HG02642 (cell line): ENCODE data around the gene PLPP1.

Experiments used
- ATAC-seq: cut with Tn5 transposase; IDR thresholded peaks from one replicate; pipeline ENCODE4 v1.9.1; 2021; ENCODE audit warnings: mild to moderate bottlenecking; ENCODE audit not compliant: unreplicated experiment, poor library complexity

The PLPP1 gene

GRCh38 chr5:55534436-55535198 is at the start of gene PLPP1:
PLPP1 (minus strand) TSS chr5:55534964; CDS start chr5:55534629, 335 bp downstream.
- peak; percentile 86 for ATAC-seq

DNA sequence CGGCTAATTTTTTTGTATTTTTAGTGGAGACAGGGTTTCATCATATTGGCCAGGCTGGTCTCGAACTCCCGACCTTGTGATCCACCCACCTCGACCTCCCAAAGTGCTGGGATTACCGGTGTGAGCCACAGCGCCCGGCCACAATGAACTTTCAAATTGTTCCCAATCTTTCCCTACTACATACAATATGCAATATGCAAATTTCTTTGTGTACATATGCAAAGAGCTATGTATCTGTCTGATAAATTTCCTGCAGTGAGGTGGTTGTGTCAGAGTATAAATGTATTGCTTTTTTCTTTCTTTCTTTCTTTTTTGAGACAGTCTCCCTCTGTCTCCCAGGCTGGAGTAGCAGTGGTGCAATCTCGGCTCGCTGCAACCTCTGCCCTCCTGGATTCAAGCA is 48.8 kb upstream of the PLPP1 start:
- ATAC-seq: no peak

DNA sequence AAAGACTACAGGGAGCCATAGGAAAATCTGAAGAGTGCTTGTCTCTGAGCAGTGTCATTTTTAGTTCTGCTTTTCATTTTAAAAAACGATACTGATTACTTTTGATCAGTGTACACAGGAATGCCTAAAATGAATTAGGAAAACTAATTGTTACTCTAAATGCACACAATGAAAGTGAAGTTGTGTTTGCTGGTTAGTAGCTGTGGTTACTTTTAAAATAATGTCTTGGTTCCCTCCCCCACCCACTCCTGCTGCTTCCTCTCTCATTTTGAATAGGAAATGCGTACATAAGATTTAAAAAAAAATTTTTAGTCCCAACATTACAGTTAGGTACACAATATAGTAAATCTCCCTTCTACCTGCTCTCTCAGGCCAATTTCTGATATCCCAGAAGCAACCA is 47.5 kb upstream of the PLPP1 start:
- ATAC-seq: no peak

DNA sequence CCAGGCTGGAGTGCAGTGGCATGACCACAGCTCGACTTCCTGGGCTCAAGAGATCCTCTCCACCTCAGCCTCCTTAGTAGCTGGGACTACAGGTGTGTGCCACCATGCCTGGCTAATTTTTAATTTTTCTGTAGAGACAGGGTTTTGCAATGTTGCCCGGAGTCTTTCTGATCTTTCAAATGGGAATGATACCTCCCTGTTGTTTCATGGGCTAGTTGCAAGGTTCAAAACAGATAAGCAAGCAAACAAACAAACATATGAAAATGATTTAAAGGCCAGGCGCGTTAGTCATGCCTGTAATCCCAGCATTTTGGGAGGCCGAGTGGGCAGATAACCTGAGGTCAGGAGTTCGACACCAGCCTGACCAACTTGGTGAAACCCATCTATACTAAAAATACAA is 45.3 kb upstream of the PLPP1 start:
- no peak for ATAC-seq

- ATAC-seq: no peak
Observed at GRCh38 chr5:55578771-55579170, 44.0 kb upstream of the PLPP1 start.

GRCh38 chr5:55577353-55578060 is 42.7 kb upstream of the PLPP1 start:
- no peak for ATAC-seq

DNA sequence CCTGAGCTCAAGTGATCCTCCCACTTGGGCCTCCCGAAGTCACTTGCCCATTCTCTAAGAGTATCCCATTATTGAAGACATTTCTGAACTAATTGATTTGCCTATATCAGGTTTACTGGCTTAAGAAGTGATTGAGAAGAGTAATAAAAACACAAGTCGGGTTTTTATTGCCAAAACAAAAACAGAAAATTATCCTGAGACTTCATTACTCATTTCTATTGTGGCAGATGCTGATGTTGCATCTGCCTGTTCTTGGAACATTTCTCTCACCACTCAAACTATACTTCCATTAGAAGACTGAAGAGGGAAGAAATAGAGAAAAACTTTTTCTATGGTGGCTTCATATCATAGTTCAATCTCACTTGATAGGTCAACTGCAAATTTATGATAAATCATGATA is 41.9 kb upstream of the PLPP1 start:
- ATAC-seq: no peak

GRCh38 chr5:55575815-55576583 is 41.2 kb upstream of the PLPP1 start:
- no peak for ATAC-seq

- ATAC-seq: no peak
Observed at GRCh38 chr5:55572600-55572999, 37.8 kb upstream of the PLPP1 start.

- ATAC-seq: no peak
Observed at GRCh38 chr5:55572020-55572419, 37.3 kb upstream of the PLPP1 start.

DNA sequence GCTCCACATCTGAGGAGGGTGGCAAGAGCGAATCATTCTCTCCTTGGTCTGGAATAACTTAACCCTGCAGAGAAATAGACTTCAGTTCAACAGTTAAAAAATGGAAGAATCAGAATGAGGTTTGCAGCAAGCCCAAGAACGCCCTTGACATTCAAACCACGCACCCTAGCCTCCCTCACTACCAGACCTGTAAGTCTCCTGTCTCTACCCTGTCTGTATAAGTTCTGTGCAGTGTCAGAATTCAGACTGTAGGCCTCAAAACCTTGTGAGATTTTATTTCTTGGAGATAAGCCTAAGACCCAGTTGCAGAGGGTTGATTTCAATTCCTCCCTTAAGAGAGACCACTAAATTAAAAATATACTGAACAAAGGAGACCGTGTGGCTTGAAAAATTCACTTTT is 35.8 kb upstream of the PLPP1 start:
- ATAC-seq: no peak

DNA sequence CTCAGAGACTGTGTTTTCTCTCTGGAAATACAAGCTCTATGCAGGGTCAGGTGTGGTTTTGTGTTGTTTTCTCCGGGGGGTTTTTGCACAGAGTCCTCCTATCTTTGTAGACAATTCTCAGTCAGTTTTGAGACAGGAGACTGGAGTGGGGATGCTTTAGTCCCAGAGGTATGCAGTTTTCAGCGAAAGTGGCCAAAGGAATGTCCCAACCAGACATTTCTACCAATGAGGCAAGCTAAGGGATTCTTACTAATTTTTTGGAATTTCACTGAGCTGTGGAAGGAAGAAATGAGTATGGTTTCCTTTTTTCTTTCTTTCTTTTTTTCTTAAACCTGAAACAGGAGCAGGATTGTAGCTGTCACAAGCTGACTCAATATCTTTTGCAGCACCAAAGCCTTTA is 35.3 kb upstream of the PLPP1 start:
- ATAC-seq: no peak

- ATAC-seq: no peak
Observed at GRCh38 chr5:55569513-55569865, 34.7 kb upstream of the PLPP1 start.

DNA sequence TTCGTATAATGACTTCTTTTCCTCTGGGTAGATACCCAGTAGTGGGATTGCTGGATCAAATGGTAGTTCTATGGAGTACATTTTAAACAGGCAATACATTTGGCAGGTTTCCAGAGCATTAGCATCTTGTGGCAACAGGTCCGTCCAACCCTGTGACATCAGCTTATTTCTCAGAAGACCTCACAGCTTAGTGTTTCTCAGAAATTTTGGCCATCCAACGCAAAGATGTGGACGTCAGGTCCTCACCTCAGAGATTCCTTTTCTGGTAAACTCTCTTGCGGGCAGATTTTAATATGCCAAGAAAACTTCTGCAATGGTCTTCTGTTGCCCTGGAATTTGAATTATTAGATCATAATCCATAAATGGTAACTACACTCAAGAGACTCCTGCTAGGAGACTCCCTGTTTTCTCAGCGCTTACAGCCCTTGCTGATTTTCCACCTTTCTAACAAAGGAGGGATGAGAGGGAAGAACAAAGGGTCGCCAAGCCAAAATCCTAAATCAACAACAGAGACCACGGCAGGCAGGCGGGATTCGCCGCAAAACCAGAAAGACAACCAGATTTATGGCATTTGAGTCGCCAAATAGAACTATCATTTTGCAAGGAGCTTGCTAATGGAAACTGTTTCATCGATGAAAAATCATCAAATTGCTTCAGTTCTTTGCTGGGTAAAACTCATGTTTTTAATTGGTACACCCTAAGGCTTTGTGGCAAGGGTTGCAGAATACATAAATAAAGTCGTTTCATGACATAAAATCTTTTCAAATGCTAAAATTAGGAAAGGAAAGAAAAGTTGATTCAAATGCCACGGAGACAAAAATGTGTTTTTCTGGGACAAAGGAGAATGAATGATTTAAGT is 34.1 kb upstream of the PLPP1 start:
- no peak for ATAC-seq

DNA sequence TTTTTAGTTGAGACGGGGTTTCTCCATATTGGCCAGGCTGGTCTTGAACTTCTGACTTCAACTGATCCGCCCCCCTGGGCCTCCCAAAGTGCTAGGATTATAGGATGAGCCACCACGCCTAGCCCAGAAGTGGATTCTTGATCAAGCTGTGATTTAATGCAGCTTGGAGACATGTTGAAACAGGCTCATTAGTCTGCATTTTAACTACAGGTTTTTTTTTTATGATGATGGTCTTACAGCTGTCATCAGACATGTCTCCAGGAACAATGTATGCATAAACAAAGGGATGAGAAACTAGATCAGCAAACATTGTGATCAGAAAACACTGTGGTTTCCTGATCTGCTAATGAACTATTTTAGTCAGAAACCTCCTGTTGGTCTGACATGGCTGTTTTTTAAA is 30.0 kb upstream of the PLPP1 start:
- no peak for ATAC-seq

GRCh38 chr5:55558484-55558883 is 23.7 kb upstream of the PLPP1 start:
- ATAC-seq: no peak

- ATAC-seq: no peak
Observed at GRCh38 chr5:55557123-55557522, 22.4 kb upstream of the PLPP1 start.

DNA sequence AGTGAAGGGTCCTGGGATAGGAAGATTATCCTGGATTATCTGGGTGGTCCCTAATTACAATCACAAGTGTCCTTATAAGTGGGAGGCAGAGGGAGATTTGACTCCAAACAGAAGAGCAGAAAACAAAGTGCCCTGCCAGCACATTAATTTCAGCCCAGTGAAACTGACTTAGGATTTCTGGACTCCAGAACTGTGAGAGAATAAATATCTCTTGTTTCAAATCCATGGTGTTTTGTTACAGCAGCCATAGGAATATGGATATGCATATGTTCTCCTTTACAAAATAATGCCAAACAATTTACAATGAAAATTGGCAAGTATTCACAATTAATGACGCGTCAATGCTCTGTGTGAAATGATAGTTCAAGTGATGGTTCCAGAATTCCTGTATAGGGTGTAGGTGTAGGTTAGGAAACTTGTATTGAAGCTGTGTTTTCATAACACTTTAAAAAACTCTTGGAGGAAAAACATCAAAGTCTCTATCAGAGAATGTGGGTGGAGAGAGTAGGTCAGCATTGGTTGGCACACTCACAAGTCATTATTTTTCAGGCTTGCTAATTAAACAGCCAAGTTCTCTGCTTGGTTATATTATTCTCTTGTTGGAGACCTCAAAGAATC is 19.9 kb upstream of the PLPP1 start:
- ATAC-seq: no peak

DNA sequence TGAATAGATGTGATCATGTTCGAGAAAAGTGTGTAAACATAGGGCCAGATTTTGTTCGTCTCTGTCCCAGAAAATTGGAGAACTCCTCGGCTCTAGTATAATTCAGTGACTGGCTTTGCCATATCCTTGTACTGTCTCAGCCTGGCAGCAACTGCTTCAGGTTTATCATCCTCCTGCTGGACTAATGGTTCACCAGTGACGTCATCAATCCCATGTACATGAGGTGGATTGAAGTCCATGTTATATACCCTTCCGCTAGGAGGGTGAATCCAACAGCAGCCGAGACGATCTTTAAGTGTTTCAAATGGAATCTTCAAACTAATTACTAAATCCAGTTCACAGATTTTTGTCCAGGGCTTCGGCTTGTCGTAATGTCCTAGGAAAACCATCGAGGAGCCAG is 17.1 kb upstream of the PLPP1 start:
- no peak for ATAC-seq

DNA sequence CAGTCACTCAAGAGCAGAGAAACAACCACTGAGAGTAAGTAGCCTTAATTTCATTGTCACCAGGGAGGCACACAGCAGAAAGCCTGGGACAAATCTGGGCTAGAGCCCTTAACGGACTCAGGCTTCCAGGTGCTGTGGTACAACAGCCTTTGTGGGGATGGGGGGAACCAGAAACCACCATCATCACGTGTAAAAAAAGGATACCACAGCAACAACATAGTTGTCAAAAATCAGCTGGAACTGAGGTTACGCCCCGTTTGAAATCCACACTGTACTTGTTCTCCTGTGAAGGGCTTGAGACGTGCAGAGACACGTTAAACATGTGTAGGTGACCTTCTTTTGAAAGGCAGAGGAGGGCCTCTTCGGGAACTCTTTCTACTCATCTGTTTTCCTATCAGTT is 16.6 kb upstream of the PLPP1 start:
- ATAC-seq: no peak
